Gastroesophageal sphincter (tissue), 4 donors: ENCODE data around the gene ZNF507. TPM values are rescaled to one million over a fixed set of nuclear protein-coding genes. Genes with fewer than 3 reads are reported as not detected.

Experiments used
- ATAC-seq: fragments of 150-250 bp; one replicate; pipeline ENCODE4 v1.9.1; 2016; ENCODE audit warnings: mild to moderate bottlenecking, moderate library complexity
- H3K27ac ChIP-seq, 4 donors: fragments of 200-600 bp; sonication (generic) in 3 of 4; 1 replicate in 3 of 4; 2 replicates in 1 of 4; pipeline ENCODE4 v1.5.1; 2016 to 2019
- H3K27me3 ChIP-seq: fragments of 200-600 bp; sonication (generic); one replicate; pipeline ENCODE4 v1.5.1; 2019
- H3K36me3 ChIP-seq, 2 donors: fragments of 200-600 bp; sonication (generic); one replicate each; pipeline ENCODE4 v1.5.1; 2019; ENCODE audit warnings: control low read depth in 1 of 2
- H3K4me1 ChIP-seq, 3 donors: fragments of 200-600 bp; sonication (generic); 1 replicate in 2 of 3; 2 replicates in 1 of 3; pipeline ENCODE4 v1.5.1; 2016 to 2019; ENCODE audit warnings: control low read depth in 2 of 3
- H3K4me3 ChIP-seq, 2 donors: fragments of 200-600 bp; sonication (generic); one replicate each; pipeline ENCODE4 v1.5.1; 2019; ENCODE audit warnings: mild to moderate bottlenecking in 1 of 2, moderate library complexity in 1 of 2
- H3K9me3 ChIP-seq, 3 donors: fragments of 200-600 bp; sonication (generic); one replicate each; pipeline ENCODE4 v1.5.1; 2017 to 2019; ENCODE audit warnings: control low read depth in 2 of 3
- CTCF ChIP-seq, 4 experiments: fragments of 200-600 bp in 2 of 4; fragments of 450-650 bp in 2 of 4; sonication (generic) in 1 of 4; IDR thresholded peaks; one replicate each; pipeline ENCODE4 v1.5.1; 2017 to 2019; ENCODE audit warnings: antibody characterized with exemption in 4 of 4, mild to moderate bottlenecking in 2 of 4, moderate library complexity in 2 of 4
- EP300 ChIP-seq: sonication (generic); formaldehyde crosslinking; IDR thresholded peaks from one replicate; pipeline ENCODE4 v1.6.1; 2017; ENCODE audit warnings: antibody characterized with exemption, mild to moderate bottlenecking
- POLR2A ChIP-seq, 2 donors: fragments of 450-650 bp; IDR thresholded peaks; one replicate each; pipeline ENCODE4 v1.6.1; 2017; ENCODE audit warnings: antibody characterized with exemption in 2 of 2, mild to moderate bottlenecking in 2 of 2, moderate library complexity in 1 of 2
- POLR2AphosphoS5 ChIP-seq: sonication (generic); formaldehyde crosslinking; IDR thresholded peaks from one replicate; pipeline ENCODE4 v1.6.1; 2017; ENCODE audit warnings: antibody characterized with exemption
- WGBS, 2 donors: methylation state at CpG; one replicate each; pipeline ENCODE4 v1.1.5; 2018; ENCODE audit warnings: low coverage in 1 of 2; 5-methylcytosine and 5-hydroxymethylcytosine counted together
- total RNA-seq, 4 donors: library from RNA; depleted of rRNA; stranded (reverse); fragments of >200 nt; gene quantifications; one replicate each; pipeline ENCODE4 v1.1.0, GENCODE V29; 2016

The ZNF507 gene
- total RNA-seq, 4 donors from 2014 or later: 13.9 to 28.8 (median 22.3) TPM

- H3K9me3 ChIP-seq: peaks cover 0 to 8% (median 0%) of the 10 kb centered on the region in 3 donors
- H3K27ac ChIP-seq: no peak overlapping the region
- no peaks in the 10 kb centered on the region for H3K36me3 ChIP-seq
- no peaks in the 10 kb centered on the region for H3K4me1 ChIP-seq
- peaks cover 67% of the 10 kb centered on the region for H3K27me3 ChIP-seq
- 58 to 60% methylated on average over 7 of the region's 8 CpGs for WGBS, 2 donors
- no peak for ATAC-seq
- no peak overlapping the region for H3K4me3 ChIP-seq
- no peak for TF ChIP-seq CTCF (IDR thresholded peaks at IDR 0.05)
- TF ChIP-seq EP300: no peak
- TF ChIP-seq POLR2A (IDR thresholded peaks at IDR 0.05): no peak
- no peak for TF ChIP-seq POLR2AphosphoS5
These were observed 36.9 kb upstream of the ZNF507 start for GRCh38 chr19:32308431-32309077.

GRCh38 chr19:32309711-32310390, 35.6 kb upstream of the ZNF507 start:
- no peak for TF ChIP-seq CTCF (IDR thresholded peaks at IDR 0.05)
- TF ChIP-seq EP300: no peak
- no peak for TF ChIP-seq POLR2AphosphoS5
- TF ChIP-seq POLR2A (IDR thresholded peaks at IDR 0.05): no peak
- no peak for ATAC-seq
- Histone ChIP-seq H3K4me1 (no peaks in the 10 kb centered on the region), H3K4me3 (no peak overlapping the region), H3K27ac (no peak overlapping the region), H3K36me3 (no peaks in the 10 kb centered on the region), H3K9me3 (no peaks in the 10 kb centered on the region), H3K27me3 (peaks cover 67% of the 10 kb centered on the region)
- whole genome bisulfite sequencing, 2 donors: 48 to 71% methylated on average over 9 to 14 of the region's 29 CpGs

GRCh38 chr19:32311371-32311770, 34.0 kb upstream of the ZNF507 start:
- Histone ChIP-seq H3K9me3 (no peaks in the 10 kb centered on the region), H3K4me1 (no peaks in the 10 kb centered on the region), H3K4me3 (no peak overlapping the region), H3K27ac (no peak overlapping the region), H3K36me3 (no peaks in the 10 kb centered on the region), H3K27me3 (peaks cover 67% of the 10 kb centered on the region)
- 91 to 100% methylated on average over 1 to 10 of the region's 10 CpGs for WGBS, 2 donors
- no peak for ATAC-seq
- no peak for TF ChIP-seq POLR2AphosphoS5
- TF ChIP-seq CTCF (IDR thresholded peaks at IDR 0.05): no peak
- TF ChIP-seq EP300: no peak
- TF ChIP-seq POLR2A (IDR thresholded peaks at IDR 0.05): no peak

GRCh38 chr19:32313569-32314265, 31.7 kb upstream of the ZNF507 start:
- ATAC-seq: no peak
- 48 to 57% methylated on average over 2 to 5 of the region's 6 CpGs for WGBS, 2 donors
- peaks cover 47% of the 10 kb centered on the region for H3K27me3 ChIP-seq
- H3K4me3 ChIP-seq: no peak overlapping the region
- H3K27ac ChIP-seq: no peak overlapping the region
- TF ChIP-seq EP300 (no peak), POLR2AphosphoS5 (no peak), CTCF (IDR thresholded peaks at IDR 0.05) (no peak), POLR2A (IDR thresholded peaks at IDR 0.05) (no peak)
- no peaks in the 10 kb centered on the region for H3K4me1 ChIP-seq
- no peaks in the 10 kb centered on the region for H3K36me3 ChIP-seq
- H3K9me3 ChIP-seq: no peaks in the 10 kb centered on the region
